ENCODE measurements around the gene TGM2. TPM values are rescaled to one million over a fixed set of nuclear protein-coding genes. Genes with fewer than 3 reads are reported as not detected.

TGM2 gene
- polyA plus RNA-seq, 1 donor from 2014 or later: not detected

DNA sequence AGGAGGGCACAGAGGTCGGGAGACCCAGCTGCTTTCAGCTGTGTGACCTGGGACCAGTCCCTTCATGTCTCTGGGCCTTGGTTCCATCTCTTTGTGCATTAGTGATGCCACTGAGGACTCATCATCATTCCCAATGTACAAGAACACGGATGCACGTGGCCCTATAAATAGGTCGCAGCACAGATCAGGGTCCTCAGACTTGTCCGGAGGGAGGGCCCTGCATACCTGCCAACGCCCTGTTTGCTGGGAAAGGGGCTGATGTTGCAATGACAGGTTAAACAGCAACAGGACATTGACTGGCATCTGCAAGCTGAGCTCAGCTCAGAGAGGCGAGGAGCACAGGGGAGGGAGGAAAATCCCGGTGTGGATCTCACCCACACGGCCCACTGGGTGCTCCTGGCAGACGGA, 21.8 kb downstream of the TGM2 start:
- Histone ChIP-seq H3K4me2 (ENCODE audit: low read length) (no peak overlapping the region), H3K9ac (ENCODE audit: low read length) (no peak overlapping the region), H3K27ac (ENCODE audit: low read length) (no peak overlapping the region)

DNA sequence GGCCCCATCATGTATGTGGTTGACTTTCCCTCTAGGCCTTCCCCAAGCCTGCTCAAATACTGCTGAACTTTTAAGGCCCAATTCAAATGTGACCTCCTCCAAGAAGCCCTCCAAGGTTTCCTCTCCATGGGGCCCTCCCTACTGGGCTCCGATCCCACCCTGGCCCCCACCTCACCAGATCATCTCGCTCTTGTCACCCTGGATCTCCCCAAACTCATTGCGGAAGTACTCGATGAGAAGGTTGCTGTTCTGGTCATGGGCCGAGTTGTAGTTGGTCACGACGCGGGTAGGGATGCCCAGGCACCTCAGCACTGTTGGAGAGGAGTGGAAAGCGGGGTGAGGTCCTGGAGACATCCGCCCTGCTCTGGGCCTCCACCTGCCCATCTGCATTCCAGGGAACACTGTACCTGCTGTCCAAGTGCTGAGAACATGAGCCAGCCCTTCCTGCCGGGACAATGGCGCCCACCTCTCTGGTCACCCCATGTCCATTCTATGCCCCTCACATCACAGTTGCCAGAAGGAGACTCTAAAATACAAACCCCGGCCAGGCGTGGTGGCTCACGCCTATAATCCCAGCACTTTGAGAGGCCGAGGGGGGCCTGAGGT, 23.1 kb downstream of the TGM2 start:
- Histone ChIP-seq H3K4me2 (ENCODE audit: low read length) (no peak overlapping the region), H3K36me3 (ENCODE audit: insufficient read depth, low read length) (no peaks in the 10 kb centered on the region), H4K20me1 (ENCODE audit: insufficient read depth) (no peaks in the 10 kb centered on the region), H3F3A (ENCODE audit: insufficient read depth, low read length, poor library complexity, severe bottlenecking) (no peaks in the 10 kb centered on the region), H3K27me3 (ENCODE audit: insufficient read depth, low read depth, low read length) (no peaks in the 10 kb centered on the region), H3K9me2 (ENCODE audit: insufficient read depth, low read length) (no peaks in the 10 kb centered on the region), H3K9ac (ENCODE audit: low read length) (no peak overlapping the region), H3K4me3 (ENCODE audit: low read length) (no peak overlapping the region), H3K9me3 (ENCODE audit: low read length) (no peaks in the 10 kb centered on the region), H3K27ac (ENCODE audit: low read length) (no peak overlapping the region), H3K79me2 (replicated peaks; ENCODE audit: insufficient read depth, low read length) (no peaks in the 10 kb centered on the region), H2AFZ (ENCODE audit: low read depth, low read length) (no peak overlapping the region)
- no peak for TF ChIP-seq MXI1 (conservative IDR thresholded peaks at IDR 0.05; ENCODE audit: poor library complexity, severe bottlenecking)

More for the DNA sequence above, 21.8 kb downstream of the TGM2 start:
- Histone ChIP-seq H3K27me3 (ENCODE audit: insufficient read depth, low read depth, low read length) (no peaks in the 10 kb centered on the region), H4K20me1 (ENCODE audit: insufficient read depth) (no peaks in the 10 kb centered on the region), H3K9me3 (ENCODE audit: low read length) (no peaks in the 10 kb centered on the region), H3K4me3 (ENCODE audit: low read length) (no peak overlapping the region), H3K79me2 (replicated peaks; ENCODE audit: insufficient read depth, low read length) (no peaks in the 10 kb centered on the region), H3K36me3 (ENCODE audit: insufficient read depth, low read length) (no peaks in the 10 kb centered on the region), H3K9me2 (ENCODE audit: insufficient read depth, low read length) (no peaks in the 10 kb centered on the region), H3F3A (ENCODE audit: insufficient read depth, low read length, poor library complexity, severe bottlenecking) (no peaks in the 10 kb centered on the region), H2AFZ (ENCODE audit: low read depth, low read length) (no peak overlapping the region)
- no peak for TF ChIP-seq POLR2AphosphoS5 (IDR thresholded peaks at IDR 0.05)
- no peak for TF ChIP-seq EP300 (conservative IDR thresholded peaks at IDR 0.05; ENCODE audit: poor library complexity, severe bottlenecking)
- TF ChIP-seq EZH2 (IDR thresholded peaks at IDR 0.05; ENCODE audit: borderline replicate concordance, insufficient read depth, low read length, poor library complexity, severe bottlenecking): no peak
- TF ChIP-seq, protein P1, sequence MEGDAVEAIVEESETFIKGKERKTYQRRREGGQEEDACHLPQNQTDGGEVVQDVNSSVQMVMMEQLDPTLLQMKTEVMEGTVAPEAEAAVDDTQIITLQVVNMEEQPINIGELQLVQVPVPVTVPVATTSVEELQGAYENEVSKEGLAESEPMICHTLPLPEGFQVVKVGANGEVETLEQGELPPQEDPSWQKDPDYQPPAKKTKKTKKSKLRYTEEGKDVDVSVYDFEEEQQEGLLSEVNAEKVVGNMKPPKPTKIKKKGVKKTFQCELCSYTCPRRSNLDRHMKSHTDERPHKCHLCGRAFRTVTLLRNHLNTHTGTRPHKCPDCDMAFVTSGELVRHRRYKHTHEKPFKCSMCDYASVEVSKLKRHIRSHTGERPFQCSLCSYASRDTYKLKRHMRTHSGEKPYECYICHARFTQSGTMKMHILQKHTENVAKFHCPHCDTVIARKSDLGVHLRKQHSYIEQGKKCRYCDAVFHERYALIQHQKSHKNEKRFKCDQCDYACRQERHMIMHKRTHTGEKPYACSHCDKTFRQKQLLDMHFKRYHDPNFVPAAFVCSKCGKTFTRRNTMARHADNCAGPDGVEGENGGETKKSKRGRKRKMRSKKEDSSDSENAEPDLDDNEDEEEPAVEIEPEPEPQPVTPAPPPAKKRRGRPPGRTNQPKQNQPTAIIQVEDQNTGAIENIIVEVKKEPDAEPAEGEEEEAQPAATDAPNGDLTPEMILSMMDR (IDR thresholded peaks at IDR 0.05; ENCODE audit: poor library complexity, severe bottlenecking): no peak
- TF ChIP-seq SMC3 (conservative IDR thresholded peaks at IDR 0.05; ENCODE audit: poor library complexity): no peak
- TF ChIP-seq MXI1 (conservative IDR thresholded peaks at IDR 0.05; ENCODE audit: poor library complexity, severe bottlenecking): no peak
- no peak for TF ChIP-seq TAF1 (IDR thresholded peaks at IDR 0.05; ENCODE audit: low read depth)
- TF ChIP-seq, protein P2, sequence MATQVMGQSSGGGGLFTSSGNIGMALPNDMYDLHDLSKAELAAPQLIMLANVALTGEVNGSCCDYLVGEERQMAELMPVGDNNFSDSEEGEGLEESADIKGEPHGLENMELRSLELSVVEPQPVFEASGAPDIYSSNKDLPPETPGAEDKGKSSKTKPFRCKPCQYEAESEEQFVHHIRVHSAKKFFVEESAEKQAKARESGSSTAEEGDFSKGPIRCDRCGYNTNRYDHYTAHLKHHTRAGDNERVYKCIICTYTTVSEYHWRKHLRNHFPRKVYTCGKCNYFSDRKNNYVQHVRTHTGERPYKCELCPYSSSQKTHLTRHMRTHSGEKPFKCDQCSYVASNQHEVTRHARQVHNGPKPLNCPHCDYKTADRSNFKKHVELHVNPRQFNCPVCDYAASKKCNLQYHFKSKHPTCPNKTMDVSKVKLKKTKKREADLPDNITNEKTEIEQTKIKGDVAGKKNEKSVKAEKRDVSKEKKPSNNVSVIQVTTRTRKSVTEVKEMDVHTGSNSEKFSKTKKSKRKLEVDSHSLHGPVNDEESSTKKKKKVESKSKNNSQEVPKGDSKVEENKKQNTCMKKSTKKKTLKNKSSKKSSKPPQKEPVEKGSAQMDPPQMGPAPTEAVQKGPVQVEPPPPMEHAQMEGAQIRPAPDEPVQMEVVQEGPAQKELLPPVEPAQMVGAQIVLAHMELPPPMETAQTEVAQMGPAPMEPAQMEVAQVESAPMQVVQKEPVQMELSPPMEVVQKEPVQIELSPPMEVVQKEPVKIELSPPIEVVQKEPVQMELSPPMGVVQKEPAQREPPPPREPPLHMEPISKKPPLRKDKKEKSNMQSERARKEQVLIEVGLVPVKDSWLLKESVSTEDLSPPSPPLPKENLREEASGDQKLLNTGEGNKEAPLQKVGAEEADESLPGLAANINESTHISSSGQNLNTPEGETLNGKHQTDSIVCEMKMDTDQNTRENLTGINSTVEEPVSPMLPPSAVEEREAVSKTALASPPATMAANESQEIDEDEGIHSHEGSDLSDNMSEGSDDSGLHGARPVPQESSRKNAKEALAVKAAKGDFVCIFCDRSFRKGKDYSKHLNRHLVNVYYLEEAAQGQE (IDR thresholded peaks at IDR 0.05; ENCODE audit: borderline replicate concordance): no peak
- TF ChIP-seq RAD21 (conservative IDR thresholded peaks at IDR 0.05): no peak

All from neural cell (in vitro differentiated cells).